Activated CD4-positive, alpha-beta T cell treated with anti-CD3 and anti-CD28 coated beads for 4 hours (primary cell): ENCODE measurements around the gene HES6.

Source experiments
- DNase-seq, 2 donors: peaks; one replicate each; pipeline ENCODE4 v3.0.0-alpha.2; 2020

HES6 gene

DNA sequence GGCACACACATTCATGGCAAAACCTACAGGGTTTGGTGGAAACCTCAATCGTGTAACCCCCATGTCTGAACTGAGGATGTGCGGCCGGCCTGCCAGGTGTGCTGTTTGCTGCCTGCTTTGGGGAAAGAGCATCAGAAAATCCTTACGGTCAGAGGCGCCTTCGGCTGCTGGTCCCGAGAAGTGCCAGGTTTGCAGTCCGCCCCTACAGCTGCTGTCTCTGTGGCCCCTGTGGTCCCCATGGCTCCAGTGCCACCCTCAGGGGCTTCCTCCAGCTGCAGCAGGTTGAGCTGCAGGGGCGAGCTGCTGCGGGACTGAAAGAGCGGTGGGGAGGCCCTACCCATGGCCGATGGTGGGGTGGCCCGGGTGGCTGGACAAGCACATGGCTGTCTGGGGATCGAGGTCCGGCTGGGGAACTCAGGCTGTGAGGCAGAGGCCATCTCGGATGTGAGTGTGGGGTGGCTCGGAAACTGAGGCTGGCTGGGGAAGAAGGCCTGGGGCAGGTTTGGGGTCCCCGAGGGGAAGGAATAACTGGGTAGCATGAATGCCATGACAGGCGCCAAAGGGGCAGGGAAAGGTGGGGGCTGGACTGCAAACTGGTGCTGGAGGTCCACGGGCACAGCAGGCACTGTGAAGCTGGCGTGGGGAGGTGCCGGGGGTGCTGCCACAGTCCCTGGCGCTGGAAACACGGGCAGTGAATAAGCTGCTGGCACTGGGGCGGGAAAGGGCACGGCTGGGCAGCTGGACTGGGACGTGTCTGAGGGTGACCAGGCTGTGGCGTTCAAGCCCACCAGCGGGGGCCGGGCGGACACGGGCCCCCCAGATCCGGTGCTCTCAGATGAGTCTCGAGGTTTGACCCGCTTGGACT lies 13.2 kb upstream of the HES6 start:
- no peak for DNase-seq

DNA sequence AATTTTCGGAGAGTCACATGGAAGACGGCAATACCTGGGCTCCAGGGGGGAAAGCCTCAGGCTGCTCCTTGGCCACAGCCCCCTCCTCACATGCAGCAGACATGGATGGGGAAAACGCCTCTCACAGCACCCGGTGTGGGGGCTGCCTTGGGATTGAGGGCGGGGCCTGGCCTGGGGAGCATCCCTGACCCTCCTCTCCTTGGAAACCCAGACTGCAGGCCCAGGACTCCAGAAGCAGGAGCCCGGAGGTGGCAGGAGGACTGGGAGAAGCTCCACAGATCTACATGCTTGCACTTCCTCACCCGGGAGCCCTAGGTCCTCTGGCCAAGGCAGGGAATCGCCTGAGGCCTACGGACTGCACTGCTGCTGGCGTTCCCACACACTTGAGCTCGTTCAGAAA lies 12.1 kb upstream of the HES6 start:
- DNase-seq, result no peak

DNA sequence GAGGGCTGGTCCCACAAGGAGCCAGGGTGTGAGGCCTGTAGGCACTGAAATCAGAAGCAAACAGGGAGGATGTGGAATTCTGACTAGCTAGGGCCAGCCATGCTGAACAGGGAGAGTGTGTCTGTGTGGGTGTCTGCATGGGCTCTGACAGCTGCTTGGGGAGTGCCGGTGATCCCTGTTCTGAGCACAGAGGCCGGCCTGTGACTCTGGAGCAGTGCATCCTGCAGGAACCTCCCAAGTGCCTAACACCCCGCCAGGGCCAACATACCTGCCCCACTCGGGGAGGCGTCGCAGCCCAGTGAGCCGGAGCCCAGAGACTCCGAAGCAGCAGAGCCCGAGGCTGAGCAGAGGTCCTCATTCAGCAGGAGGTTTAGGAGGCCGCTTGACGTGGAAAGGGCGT lies 11.5 kb upstream of the HES6 start:
- DNase-seq, result no peak

DNA sequence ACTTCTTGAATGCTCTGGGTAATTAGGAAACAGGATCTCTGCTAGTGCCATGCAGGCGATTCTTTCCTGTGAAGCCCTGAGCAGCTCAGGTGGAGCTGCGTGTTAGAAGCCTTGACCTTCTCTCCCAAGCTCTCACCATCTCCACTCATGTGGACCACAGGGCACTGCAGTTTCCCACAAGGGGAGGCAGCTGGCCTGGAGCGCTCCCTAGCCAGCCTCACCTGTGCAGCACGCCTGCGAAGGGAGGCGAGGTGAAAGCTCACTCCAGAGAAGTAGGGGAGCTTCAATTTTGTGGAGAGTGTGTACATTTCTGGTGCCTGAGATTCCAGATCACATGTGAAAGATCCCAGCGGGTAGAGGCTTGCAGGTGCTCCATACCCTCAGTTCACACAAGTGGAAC lies 11.1 kb upstream of the HES6 start:
- no peak for DNase-seq

DNA sequence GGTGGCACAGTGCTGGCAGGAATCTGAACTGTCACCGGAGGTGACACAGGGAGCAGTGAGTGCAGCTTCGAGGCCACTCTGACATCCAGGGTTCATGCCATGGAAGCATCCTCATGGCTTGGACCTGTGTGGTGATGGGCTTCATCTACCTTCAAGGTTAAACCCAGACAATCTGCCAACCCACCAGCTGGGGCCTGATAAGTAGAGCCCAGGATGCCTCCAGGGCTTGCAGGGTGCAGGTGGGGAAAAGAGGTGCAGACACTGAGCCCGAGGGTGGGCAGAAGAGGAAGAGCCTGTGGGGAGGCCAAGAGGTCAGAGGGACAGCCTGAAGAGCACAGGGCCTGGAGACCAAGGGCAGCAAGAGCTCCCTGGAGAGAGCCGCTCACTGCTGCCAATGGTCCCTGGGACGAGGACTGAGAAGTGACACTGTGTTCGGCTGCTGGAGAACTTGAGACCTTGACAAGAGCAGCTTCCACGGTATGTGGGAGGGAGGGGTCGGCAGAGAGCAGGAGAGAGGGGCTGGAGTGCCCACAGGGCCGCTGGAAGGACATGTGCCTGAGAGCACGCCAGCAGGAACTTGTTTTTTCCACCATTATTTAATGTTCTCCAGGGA lies 8.1 kb upstream of the HES6 start:
- DNase-seq, result no peak

DNA sequence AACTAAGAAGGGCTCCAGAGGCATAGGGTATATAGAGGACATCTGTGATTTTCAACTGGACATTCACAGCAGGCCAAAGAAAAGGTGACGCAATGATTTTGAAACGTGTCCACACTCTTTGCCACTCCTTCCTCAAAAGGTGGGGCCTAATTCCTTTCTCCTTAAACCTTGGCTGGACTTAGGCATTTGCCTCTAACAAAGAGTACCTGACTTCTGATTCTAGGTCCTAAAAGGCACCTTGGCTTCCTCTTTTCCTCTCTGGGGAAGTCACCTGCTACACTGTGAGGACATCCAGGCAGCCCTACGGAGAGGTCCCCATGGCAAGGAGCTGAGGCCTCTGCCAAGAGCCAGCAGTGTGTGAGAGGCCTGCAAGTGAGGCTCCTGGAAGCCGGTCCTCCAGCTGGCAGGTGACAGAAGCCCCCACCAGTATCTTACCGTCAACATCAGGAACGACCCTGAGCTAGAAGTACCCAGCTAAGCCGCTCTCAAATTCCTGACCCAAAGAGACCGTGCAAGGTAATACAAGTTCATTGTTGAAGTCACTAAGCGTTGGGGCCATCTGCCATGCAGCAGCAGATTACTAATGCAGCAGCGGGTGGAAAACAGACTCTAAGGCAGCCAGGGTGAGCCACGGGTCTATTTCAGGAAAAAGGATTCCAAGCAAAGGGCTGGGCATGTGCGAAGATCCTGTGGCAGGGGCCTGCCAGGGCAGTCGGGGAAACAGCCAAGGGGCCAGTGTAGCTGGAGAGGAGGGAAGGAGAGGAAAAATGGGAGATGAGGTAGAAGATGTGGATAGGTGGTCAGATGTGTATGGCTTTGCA lies 7.4 kb upstream of the HES6 start:
- no peak for DNase-seq

DNA sequence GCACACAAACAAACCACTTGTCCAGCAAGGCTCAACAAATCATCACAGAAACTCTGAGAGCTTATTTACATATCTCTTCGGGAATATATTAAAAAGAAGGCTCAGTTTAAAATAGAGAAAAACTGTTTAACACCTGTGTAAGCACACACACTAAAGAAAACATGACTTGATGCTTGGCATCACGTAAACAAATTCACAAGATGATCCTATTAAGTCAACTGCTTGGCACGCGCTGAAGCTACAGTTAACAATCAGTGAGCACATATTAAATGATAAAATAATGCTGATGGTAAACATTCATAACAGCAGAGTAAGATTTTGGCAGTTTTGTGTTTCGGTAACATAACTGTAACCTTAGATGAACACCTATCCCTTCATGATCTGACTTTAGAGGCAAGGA lies 4.3 kb upstream of the HES6 start:
- DNase-seq, result no peak

DNA sequence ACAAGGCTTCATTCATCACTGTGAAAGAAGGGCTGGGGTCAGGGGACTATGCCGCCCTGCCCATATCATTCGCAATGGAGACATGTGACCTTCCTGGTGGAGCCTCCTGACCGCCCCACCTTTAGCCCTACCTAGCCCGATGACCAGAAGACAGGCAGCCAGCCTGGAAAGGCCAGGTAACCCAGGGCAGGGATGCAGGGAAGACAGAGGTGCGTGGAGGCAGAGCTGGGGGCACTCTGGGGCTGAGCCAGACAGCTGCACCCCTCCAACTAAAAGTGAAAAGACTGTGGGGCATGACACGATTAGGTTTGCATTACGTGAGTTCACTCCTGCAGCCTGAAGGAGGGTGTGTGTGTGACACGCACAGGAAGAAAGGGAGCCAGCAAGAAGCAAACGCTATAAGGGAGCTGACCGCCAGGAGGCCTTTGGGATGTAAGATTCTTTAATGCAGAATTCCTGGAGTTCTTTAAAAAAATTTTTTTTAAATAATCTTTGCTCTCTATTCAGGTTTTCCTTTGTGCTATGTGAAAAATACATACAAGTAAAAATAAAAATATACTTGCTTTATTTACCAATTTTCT lies 3.7 kb upstream of the HES6 start:
- no peak for DNase-seq

DNA sequence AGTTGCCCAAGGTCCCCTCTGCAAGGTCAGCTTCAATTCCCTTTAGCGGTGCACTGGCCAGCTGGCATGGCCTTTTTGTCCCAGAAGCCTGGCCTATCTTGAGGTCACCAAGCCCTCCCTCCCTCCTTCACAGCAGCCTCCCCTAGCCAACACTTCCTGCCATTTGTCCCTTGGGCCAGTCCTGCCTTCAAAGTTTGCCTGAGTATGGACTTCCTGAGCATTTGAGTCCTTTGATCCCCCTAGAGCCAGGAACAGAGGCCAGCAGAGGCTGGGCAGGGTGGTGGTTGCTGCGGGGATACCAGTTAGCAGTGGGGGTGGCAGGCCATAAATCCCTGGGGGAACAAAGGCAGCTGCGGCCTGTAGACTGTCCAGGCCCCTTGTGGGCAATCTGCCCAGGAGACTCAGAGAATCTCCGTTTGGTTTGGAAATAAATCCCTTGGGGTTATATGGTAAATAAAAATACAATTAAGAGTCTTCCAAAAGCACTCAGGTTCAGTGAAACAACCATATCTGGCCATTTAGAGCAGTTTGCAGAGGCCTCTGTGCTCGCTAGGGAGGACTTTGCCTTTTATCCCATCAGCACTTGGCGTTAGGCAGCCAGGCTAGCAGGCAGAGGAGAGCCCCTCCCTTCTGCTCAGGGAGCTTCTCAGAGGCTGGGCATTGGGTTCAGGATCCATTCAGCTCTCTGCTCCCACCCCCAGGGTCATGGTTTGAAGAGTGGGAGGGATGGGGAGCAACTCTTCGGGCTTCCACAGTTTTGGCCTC lies 3.1 kb upstream of the HES6 start:
- DNase-seq, result no peak

DNA sequence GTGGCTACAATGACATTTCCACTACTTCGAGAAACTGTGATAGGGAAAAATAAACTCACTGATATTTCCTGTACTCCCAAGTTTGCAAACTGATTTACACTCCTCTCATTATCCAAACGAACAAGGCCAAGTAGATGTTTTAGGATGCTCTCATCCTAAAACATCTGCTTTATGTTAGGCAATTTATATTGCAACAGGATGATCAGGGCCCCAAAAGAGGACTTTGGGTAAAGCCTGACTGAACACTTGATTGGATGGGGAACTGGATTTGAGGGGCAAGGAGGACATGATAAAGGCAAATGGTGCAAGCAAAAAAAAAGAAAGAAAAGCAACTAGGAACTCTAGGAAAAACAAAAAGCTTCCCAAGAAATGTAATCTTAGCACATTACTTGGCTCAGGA lies 2.1 kb upstream of the HES6 start:
- no peak for DNase-seq

DNA sequence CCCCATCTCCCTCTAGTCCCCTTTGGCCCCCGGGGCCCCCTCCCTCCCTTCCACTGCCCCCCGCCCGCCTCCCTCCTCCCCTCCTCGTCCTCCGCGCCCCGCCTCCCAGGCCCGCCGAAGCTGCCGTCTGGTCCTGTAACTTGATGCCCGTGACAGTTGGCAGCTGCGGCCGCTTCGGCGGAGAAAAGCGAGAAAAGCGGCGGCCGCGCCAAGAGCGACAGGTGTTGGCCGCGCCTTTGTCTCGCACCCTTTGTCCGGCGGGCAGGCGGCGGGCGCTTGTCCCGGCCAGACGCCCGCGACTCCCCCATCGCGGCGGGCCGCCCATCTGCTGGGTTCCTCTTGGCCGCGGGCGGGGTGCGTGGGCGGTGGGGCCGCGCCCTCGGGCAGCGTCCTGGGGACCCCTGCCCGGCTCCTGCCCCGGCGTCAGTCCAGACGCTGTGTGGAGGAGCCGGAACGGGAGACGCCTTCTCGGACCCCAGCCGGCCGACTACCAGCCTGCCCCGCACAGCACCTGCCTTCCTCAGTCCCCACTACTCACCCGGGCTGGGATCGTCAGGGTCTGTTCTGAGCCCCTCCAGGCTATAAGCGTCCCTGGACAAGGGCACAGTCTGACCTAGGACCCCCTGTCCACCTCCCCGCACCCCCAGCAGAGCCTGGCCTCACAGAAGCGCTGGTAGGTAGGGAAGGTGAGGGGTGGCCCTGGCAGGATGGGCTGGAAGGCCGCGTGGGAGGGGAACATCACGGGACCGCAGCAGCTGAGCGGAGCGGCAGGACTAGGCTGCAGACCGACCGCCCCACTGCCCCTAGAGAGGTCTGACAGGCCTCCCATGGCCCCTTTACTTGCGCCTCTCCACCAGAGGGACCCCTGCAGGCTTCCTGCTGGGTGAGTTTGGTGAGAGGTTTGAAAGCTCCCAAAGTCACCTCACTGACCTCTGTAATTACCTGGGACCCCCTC lies 1.2 kb upstream of the HES6 start:
- peak in 1 of 2 donors; percentile 14 for DNase-seq

DNA sequence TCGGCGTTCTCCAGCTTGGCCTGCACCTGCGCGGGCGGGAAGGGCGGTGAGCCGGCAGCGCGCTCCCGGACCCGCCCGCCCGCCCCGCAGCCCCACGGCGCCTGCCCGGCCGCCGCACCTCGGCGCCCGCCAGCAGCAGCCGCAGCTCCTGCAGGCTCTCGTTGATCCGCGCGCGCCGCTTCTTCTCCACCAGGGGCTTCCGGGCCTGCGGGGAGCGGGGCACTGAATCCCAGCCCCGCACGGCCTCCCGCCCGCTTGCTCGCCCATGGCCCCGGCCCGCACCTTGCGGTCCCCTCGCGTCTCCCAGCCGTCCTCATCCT lies 335 bp downstream of the HES6 start:
- peak in 1 of 2 donors; percentile 24 for DNase-seq

DNA sequence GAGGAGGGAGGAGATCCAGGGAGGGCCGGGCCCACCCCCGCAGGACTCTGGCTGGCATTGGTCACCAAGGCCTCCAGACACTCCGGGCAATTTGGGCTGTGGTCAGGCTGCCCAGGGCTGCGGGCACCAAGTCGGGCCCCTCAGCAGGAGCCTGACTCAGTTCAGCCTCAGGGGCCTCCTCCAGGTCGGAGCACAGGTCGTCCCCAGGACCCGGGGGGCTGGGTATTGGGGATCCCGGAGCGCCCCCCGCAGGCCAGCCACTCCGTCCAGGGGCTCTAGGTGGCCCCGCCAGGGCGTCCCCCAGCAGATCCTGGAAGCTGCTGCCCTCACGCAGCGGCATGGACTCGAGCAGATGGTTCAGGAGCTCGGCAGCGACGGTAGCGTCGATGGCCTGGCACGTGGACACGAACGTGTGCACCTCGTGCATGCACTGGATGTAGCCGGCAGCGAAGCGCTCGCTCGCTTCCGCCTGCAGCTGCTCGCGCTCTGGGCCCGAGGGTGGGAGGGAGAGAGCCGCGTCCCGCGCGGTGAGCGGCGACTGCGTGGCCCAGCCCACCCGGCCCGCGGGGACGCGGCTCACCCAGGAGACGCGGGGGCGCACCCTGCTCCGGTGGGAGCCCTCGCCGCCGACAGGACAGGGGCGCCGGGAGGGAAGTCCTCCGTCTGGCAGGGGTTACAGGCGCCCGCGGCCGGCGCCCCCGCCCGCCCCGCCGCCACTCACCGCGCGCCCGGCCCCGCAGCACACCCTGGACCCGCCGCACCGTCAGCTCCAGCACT lies 884 bp downstream of the HES6 start:
- DNase-seq, result peak in 1 of 2 donors; percentile 30

DNA sequence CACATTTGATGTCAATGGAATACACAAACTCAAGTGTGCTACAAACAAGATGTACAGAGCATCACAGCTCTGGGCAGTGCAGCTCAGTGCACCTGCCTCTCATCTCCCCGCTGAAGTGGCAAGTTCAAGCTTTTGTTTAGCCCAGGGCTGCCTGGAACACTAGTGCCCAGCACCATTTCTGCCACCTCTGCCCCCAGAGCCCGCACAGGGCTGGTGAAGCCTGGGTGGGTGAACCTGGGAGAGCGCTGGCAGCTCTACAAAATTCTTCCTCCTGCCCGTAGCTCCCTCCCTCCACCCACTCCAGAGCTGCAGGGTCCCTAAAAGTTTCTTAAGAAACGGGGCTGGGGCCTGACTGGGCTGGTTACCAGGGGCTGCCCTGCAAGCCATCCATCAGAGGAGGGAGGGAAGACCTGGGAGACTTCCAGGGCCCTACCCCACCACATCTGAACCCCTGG lies 1.5 kb downstream of the HES6 start:
- DNase-seq, result no peak

DNA sequence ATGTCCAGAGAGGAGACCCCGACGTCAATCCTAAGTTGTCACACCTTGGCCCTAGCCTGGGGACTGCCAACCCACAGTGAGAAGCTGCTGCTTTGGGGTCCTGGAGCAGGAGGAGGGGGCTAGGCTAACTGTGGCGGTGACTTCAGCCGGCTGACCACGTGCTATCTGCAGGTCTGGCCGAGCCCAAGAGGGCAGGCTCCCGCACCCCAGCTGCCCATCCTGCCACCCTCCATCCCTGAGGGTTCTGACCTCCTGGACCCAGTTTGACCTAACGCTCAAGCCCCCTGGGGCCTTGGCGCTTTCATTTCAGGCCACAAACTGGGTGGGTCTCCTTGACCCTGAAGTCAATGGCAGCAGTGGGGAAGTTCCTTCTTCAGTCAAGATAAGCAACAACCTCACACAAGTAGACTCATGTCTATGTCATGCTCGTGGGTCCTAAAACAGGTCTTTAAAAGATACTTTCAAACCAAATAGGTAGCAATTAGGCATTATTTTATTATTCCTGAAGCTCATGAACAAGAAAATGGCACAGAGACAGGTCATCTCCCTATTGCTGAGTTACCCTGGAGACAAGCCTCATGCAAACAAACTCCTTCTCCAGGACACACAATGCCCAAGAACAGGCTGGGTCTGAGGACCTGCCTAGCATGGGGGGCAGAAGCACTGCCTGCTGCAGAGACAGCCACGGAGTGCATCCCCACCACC lies 2.3 kb downstream of the HES6 start:
- DNase-seq, result no peak

DNA sequence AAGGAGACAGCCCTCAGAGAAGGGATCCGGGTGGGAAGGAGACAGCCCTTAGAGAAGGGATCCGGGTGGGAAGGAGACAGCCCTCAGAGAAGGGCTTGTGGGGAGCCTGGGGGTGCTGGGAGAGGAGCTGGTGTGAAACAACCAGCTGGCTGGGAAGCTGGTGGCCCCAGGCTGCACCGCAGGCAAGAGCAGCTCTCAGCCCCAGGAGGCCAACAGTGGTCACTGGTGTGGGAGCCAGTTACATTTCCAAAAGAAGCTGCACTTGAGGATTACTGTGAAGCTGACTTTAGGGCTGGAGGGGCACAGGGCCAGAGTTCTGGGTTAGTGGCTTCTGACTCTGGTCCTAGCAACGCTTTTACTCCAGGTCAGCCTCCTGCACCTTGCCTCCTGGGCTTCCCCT lies 3.3 kb downstream of the HES6 start:
- no peak for DNase-seq

DNA sequence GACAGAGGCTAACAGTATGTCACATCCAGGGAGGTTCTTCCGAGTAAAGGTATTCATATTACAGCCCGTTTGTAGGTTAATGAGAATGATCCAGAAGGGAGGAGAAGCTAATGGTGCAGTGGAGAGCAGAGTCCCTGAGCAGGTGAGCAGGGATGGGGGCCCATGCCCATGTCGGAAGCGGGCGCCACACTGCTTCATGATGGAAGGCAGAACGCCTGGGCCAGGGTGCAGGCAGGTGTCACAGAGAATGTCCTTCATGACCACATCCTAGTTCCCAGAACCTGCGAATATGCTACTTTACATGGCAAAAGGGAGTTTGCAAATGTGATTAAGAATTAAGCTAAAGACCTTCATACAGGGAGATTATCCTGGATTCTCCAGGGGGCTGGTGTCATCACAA lies 4.0 kb downstream of the HES6 start:
- no peak for DNase-seq

DNA sequence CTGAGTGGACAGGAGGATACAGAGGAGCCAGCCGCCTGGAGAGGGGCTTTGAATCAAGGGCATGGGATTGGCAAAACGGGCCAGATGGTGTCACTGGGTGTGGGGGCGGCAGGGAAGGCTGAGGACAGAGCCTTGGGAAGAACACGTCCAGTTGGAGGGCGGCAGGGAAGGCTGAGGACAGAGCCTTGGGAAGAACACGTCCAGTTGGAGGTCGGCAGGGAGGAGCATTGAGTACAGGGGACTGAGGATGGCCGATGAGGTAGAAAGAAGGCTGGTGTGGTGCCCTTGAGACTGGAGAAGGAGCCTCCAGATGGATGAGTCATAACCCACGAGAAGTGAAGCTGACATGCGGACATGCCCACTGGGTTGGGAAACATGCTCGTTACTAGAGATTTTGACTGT lies 4.5 kb downstream of the HES6 start:
- no peak for DNase-seq

DNA sequence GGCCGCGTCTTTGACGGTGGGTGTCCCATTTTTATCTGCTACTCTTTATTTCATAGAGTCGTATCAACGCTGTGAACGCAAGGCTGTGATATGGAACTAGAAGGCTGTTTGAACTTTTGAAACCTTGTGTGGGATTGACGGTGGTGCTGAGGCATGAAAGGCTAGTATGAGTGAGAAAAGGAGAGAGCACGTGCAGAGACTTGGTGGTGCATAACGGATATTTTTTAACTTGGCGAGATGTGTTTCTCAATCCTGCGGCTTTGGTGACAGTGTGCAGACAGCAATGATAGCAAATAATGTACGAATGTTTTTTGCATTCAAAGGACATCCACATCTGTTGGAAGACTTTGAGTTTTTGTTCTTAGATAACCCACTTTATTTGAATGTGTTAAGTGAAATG lies 6.2 kb downstream of the HES6 start:
- DNase-seq, result no peak

DNA sequence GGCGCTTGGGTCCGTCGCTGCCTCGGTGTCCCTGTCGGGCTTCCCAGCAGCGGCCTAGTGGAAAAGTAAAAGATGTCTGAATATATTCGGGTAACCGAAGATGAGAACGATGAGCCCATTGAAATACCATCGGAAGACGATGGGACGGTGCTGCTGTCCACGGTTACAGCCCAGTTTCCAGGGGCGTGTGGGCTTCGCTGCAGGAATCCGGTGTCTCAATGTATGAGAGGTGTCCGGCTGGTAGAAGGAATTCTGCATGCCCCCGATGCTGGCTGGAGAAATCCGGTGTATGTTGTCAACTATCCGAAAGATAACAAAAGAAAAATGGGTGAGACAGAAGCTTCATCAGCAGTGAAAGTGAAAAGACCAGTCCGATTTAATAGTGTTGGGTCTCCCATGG lies 8.0 kb downstream of the HES6 start:
- DNase-seq, result no peak
